HepG2 (cell line): Measurements from ENCODE around the gene ABL2. TPM values are rescaled to one million over a fixed set of nuclear protein-coding genes. Genes with fewer than 3 reads are reported as not detected.

Experiments
- ATAC-seq: fragments of 200-7000 bp; cut with Tn5 transposase; 3 replicates; pipeline ENCODE4 v1.9.1; 2020; ENCODE audit warnings: mild to moderate bottlenecking, moderate library complexity
- BruUV-seq: library from RNA; stranded (reverse); fragments of 400-500 nt; replicated peaks from 2 replicates; lab custom pipeline; 2021; lab: Mats Ljungman, UMichigan
- CTCF ChIA-PET: fragments of 300-600 bp; formaldehyde crosslinking; extraction: SDS; loops from one replicate; lab custom pipeline; 2021; ENCODE audit warnings: low total read pairs, inconsistent platforms, low intra/inter-chr PET ratio; lab: Yijun Ruan, JAX
- POLR2A ChIA-PET: fragments of 350-600 bp; sonication (Branson Sonifier 250); formaldehyde crosslinking; loops from one replicate; lab custom pipeline; 2020; ENCODE audit warnings: antibody characterized with exemption, inconsistent platforms; lab: Yijun Ruan, JAX
- DNase-seq: peaks from one replicate; pipeline ENCODE4 v3.0.0-alpha.2; 2015; ENCODE audit warnings: low spot score
- FAIRE-seq: peaks from 3 replicates; lab custom pipeline; 2011; peaks lifted over from hg19 to GRCh38; lab: Jason Lieb, UNC
- H2AFZ ChIP-seq: one replicate; pipeline ENCODE4 v1.6.1; 2011; ENCODE audit warnings: low read length, inconsistent platforms
- H3K27ac ChIP-seq: fragments of 300-600 bp; 3 replicates; pipeline ENCODE4 v1.8.0; 2011; ENCODE audit warnings: mixed run types, mild to moderate bottlenecking, mixed read lengths, low read length, inconsistent platforms; ENCODE audit not compliant: insufficient read depth; ENCODE audit errors: extremely low read length
- H3K27me3 ChIP-seq, 2 experiments: fragments of 200-600 bp in 1 of 2; 2 replicates in 1 of 2; 3 replicates in 1 of 2; pipeline versions ENCODE4 v1.6.0 to v1.8.0; 2011; ENCODE audit warnings: low read length in 2 of 2, mild to moderate bottlenecking in 2 of 2, moderate library complexity in 2 of 2, inconsistent platforms in 1 of 2; ENCODE audit not compliant: insufficient read depth in 2 of 2, control insufficient read depth in 1 of 2
- H3K36me3 ChIP-seq, 2 experiments: fragments of 200-600 bp in 1 of 2; replicated peaks in 1 of 2; 2 replicates in 1 of 2; 3 replicates in 1 of 2; pipeline versions ENCODE4 v1.5.1 to v1.8.0; 2011; ENCODE audit warnings: low read length in 2 of 2, inconsistent platforms in 1 of 2; ENCODE audit not compliant: insufficient read depth in 2 of 2, control insufficient read depth in 1 of 2
- H3K4me1 ChIP-seq: 2 replicates; pipeline ENCODE4 v1.5.1; 2012; ENCODE audit warnings: low read length, inconsistent platforms; ENCODE audit not compliant: insufficient read depth
- H3K4me2 ChIP-seq: 2 replicates; pipeline ENCODE4 v1.6.0; 2011; ENCODE audit warnings: low read depth, low read length, inconsistent platforms
- H3K4me3 ChIP-seq, 3 experiments: fragments of 200-600 bp in 1 of 3; sonication (generic), shearing (Covaris generic) in 1 of 3; replicated peaks in 1 of 3; 2 replicates each; pipeline ENCODE4 v1.5.1; 2011 to 2016; ENCODE audit warnings: low read length in 3 of 3, inconsistent platforms in 2 of 3, low read depth in 2 of 3, mild to moderate bottlenecking in 2 of 3, control low read depth in 1 of 3, mixed read lengths in 1 of 3; ENCODE audit not compliant: insufficient read depth in 1 of 3
- H3K79me2 ChIP-seq: one replicate; pipeline ENCODE4 v1.6.1; 2011; ENCODE audit warnings: low read length, inconsistent platforms; ENCODE audit not compliant: insufficient read depth
- H3K9ac ChIP-seq: 2 replicates; pipeline ENCODE4 v1.6.0; 2011; ENCODE audit warnings: mild to moderate bottlenecking, low read depth, low read length, inconsistent platforms; ENCODE audit not compliant: insufficient read depth
- H3K9me3 ChIP-seq: 2 replicates; pipeline ENCODE4 v1.5.1; 2012; ENCODE audit warnings: mild to moderate bottlenecking, low read length
- H4K20me1 ChIP-seq: 2 replicates; pipeline ENCODE4 v1.6.0; 2011; ENCODE audit warnings: inconsistent platforms, mild to moderate bottlenecking, low read length, moderate library complexity; ENCODE audit not compliant: insufficient read depth
- ZNF564 ChIP-seq: sonication (generic); formaldehyde crosslinking; IDR thresholded peaks from 2 replicates; pipeline ENCODE4 v1.8.1; 2023; ENCODE audit warnings: mild to moderate bottlenecking, missing genetic modification reagents
- ZNF687 ChIP-seq: sonication (generic); formaldehyde crosslinking; IDR thresholded peaks from 2 replicates; pipeline ENCODE4 v1.5.1; 2020; ENCODE audit warnings: mild to moderate bottlenecking, missing genetic modification reagents, moderate library complexity
- WGBS: methylation state at CpG from one replicate; pipeline ENCODE4 v1.1.6; 2017; ENCODE audit warnings: low lambda C conversion rate; 5-methylcytosine and 5-hydroxymethylcytosine counted together
- in situ Hi-C: cut with HindIII; loops from 2 replicates; pipeline ENCODE4 v1.10.0; 2017; ENCODE audit warnings: low pct_unique_long_range_greater_than_20kb; ENCODE audit not compliant: extremely low pct_ligation_motif_present
- intact Hi-C: fragments of 100-400 bp; cut with micrococcal nuclease; formaldehyde crosslinking; loops from one replicate; pipeline ENCODE4 v1.10.0; 2022; ENCODE audit not compliant: unreplicated experiment
- polyA plus RNA-seq, 8 experiments: library from polyadenylated mRNA; depleted of rRNA in 3 of 8; stranded (reverse) in 7 of 8; unstranded in 1 of 8; fragments of >200 nt; fragmentation: Illumina TruSeq in 4 of 8; extraction: Trizol in 4 of 8; gene quantifications; 2 replicates each; pipeline versions ENCODE4 v1.2.1 to v1.2.3, GENCODE V29; 2011 to 2016; ENCODE audit warnings: low read depth in 4 of 8, missing spikeins in 1 of 8, mixed read lengths in 1 of 8; ENCODE audit not compliant: insufficient read depth in 1 of 8
- total RNA-seq, 5 experiments: library from RNA; depleted of rRNA; stranded (reverse); fragments of >200 nt; fragmentation: Illumina TruSeq; extraction: Trizol; gene quantifications; 2 replicates each; pipeline ENCODE4 v1.2.3, GENCODE V29; 2016; ENCODE audit warnings: low read depth in 1 of 5

The ABL2 gene
- total and polyA plus RNA-seq, 2 of the 13 experiments (the other 11 are each of a cell fraction or from before 2014, with no cell fraction given) = 5.8 to 6.0 TPM

GRCh38 chr1:179129702-179130473 is 99.6 kb downstream of the ABL2 start:
- no TSS peak for BruUV-seq
- Histone ChIP-seq H2AFZ (no peak overlapping the region), H3K4me1 (peaks cover 15% of the 10 kb centered on the region), H3K4me2 (no peak overlapping the region; the same call in 1 of the 2 replicates), H3K4me3 (no peak overlapping the region), H3K27me3 (no peaks in the 10 kb centered on the region), H3K36me3 (peaks cover 5 to 32% of the 10 kb centered on the region in 2 experiments; a peak in 3 of 5 replicates), H3K9me3 (no peaks in the 10 kb centered on the region), H3K27ac (no peak overlapping the region), H3K79me2 (peaks cover 3% of the 10 kb centered on the region), H3K9ac (no peak overlapping the region), H4K20me1 (no peaks in the 10 kb centered on the region)
- in situ Hi-C loops (loop anchor here (10.0 kb wide), 1 partner anchor 165 kb away; the partner anchor contains the start of gene SOAT1), intact Hi-C loops (loop anchor here (2.0 kb wide), 1 partner anchor 39 kb away; no protein-coding TSS in a partner anchor)
- ATAC-seq (peak; percentile 57; the same call in 2 of the 3 replicates), DNase-seq (no peak), FAIRE-seq (no peak)
- TF ChIP-seq ZNF564 (CRISPR knock-in tag) (no peak), ZNF687 (peak; percentile 14; the same call in 1 of the 2 replicates)
- CTCF ChIA-PET = no interaction called here
- 94% methylated on average over 10 of the region's 10 CpGs for WGBS
- POLR2A ChIA-PET = no interaction called here
